ENCODE data around the gene VENTX. TPM values are rescaled to one million over a fixed set of nuclear protein-coding genes. Genes with fewer than 3 reads are reported as not detected.
A peak's percentile ranks its signal among the peaks of the same experiment; 100 is the strongest.

Gene VENTX
- total RNA-seq, 4 donors from 2014 or later, result 0.13 to 0.95 (median 0.82) TPM; not detected in 1

GRCh38 chr10:133272964-133273420 lies 35.3 kb downstream of the VENTX start:
- Histone ChIP-seq H3K27ac (no peak overlapping the region), H3K27me3 (peaks cover 0 to 39% (median 6%) of the 10 kb centered on the region in 4 donors), H3K9me3 (no peaks in the 10 kb centered on the region), H3K4me1 (peaks cover 13 to 43% (median 20%) of the 10 kb centered on the region in 3 donors), H3K4me3 (no peak overlapping the region), H3K36me3 (peaks cover 0 to 6% (median 0%) of the 10 kb centered on the region in 3 donors)
- 90 to 97% methylated on average over 2 to 5 of the region's 25 CpGs for WGBS, 2 donors
- TF ChIP-seq POLR2A (IDR thresholded peaks at IDR 0.05), result no peak
- TF ChIP-seq, protein P1, sequence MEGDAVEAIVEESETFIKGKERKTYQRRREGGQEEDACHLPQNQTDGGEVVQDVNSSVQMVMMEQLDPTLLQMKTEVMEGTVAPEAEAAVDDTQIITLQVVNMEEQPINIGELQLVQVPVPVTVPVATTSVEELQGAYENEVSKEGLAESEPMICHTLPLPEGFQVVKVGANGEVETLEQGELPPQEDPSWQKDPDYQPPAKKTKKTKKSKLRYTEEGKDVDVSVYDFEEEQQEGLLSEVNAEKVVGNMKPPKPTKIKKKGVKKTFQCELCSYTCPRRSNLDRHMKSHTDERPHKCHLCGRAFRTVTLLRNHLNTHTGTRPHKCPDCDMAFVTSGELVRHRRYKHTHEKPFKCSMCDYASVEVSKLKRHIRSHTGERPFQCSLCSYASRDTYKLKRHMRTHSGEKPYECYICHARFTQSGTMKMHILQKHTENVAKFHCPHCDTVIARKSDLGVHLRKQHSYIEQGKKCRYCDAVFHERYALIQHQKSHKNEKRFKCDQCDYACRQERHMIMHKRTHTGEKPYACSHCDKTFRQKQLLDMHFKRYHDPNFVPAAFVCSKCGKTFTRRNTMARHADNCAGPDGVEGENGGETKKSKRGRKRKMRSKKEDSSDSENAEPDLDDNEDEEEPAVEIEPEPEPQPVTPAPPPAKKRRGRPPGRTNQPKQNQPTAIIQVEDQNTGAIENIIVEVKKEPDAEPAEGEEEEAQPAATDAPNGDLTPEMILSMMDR (IDR thresholded peaks at IDR 0.05), result no peak
- intact Hi-C loops (cut with DNase I), result no loop called here
- no peak for DNase-seq

DNA sequence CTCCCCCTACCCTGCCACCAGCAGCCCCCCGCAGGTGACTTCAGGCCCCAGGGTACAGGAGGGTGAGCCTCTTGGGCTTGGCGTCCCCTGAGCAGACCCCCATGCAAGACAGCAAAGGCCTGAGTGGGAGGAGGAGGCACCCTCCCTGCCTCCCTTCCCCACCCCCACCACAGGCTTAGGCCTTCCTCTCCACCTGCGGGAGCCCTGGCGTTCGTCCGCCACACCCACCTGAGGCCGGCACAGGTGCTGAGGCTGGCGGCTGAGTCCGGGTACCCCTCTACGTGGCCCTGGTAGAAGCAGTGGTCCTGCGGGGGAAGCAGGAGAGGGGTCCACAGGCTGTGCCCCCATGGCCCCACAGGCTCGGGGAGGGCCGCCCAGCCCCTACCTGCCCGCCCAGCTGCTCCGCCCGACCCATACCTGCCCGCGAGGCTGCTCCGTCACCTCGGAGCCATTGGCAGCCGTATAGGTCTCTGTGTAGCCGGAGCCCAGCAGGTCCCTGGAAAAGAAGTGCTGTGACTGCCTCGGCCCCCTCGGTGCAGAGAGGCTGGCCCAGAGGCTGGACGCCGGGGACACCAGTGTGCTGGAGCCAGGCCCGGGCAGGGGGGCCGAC lies 36.0 kb downstream of the VENTX start:
- DNase-seq, result no peak
- no CpG with 5 or more reads among the region's 28 CpGs for WGBS, 2 donors
- Histone ChIP-seq H3K9me3 (no peaks in the 10 kb centered on the region), H3K36me3 (peaks cover 0 to 9% (median 0%) of the 10 kb centered on the region in 3 donors), H3K27ac (no peak overlapping the region), H3K4me3 (no peak overlapping the region), H3K4me1 (peaks cover 13 to 50% (median 20%) of the 10 kb centered on the region in 3 donors), H3K27me3 (peaks cover 0 to 39% (median 6%) of the 10 kb centered on the region in 4 donors)
- TF ChIP-seq POLR2A (IDR thresholded peaks at IDR 0.05), result no peak
- TF ChIP-seq, protein P1 (IDR thresholded peaks at IDR 0.05), result no peak
- intact Hi-C loops (cut with DNase I), result no loop called here

DNA sequence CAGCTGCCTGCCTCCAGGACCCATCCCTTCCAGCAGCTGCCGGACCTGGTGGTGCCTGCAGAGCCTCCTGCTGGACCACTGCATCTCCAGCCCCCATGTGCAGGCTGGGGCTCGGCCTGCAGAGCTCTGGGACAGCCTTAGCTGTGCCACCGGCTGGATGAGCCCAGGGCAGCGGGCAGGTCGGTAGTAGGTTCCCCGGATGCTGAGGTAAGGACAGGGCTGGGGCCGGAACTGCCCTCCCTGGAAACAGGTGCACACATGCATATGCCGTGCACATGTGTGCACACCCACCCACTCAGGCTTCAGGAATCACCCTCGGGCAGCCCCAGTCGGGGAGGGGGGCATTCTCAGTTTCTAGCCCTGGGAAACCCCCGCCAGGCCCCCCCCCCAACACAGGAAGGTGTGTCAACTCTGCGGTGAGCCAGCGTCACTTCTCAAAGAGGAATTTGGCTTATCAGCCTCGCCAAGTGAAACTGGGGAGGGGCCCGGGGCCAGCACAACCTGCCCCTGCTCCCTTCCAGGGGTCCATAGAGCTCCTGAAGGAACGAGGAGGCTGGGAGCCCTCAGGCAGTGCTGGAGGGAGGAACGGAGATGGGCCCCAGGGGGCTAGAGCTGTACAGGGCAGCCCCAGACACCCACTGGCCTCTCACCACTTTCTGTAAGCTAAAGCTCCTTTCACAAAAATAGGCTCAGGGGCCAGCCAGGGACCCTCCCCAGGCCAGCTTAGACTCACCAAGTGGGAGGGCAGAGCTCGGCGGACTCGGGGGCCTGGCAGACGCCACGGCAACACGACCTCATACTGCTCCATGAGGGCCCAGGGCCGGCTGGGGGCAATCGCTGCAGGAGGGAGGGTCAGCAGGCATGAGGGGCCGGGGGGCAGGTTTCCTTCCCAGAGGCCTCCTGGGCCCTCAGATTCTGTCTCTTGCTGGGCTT lies 37.4 kb downstream of the VENTX start:
- intact Hi-C loops (cut with DNase I), result no loop called here
- Histone ChIP-seq H3K36me3 (peaks cover 0 to 23% (median 6%) of the 10 kb centered on the region in 3 donors), H3K27me3 (peaks cover 0 to 39% (median 6%) of the 10 kb centered on the region in 4 donors), H3K9me3 (no peaks in the 10 kb centered on the region), H3K4me1 (peaks cover 19 to 61% (median 20%) of the 10 kb centered on the region in 3 donors), H3K27ac (peak overlapping the region in 3 of 4 donors; percentile 28 to 34 (median 33)), H3K4me3 (peak overlapping the region; percentile 2 to 60 (median 28))
- DNase-seq, result no peak
- TF ChIP-seq, protein P1 (IDR thresholded peaks at IDR 0.05), result no peak
- TF ChIP-seq POLR2A (IDR thresholded peaks at IDR 0.05), result no peak
- WGBS, 2 donors, result 18% methylated on average over 5 of the region's 26 CpGs; no CpG with 5 or more reads in 1 of the 2 donors

DNA sequence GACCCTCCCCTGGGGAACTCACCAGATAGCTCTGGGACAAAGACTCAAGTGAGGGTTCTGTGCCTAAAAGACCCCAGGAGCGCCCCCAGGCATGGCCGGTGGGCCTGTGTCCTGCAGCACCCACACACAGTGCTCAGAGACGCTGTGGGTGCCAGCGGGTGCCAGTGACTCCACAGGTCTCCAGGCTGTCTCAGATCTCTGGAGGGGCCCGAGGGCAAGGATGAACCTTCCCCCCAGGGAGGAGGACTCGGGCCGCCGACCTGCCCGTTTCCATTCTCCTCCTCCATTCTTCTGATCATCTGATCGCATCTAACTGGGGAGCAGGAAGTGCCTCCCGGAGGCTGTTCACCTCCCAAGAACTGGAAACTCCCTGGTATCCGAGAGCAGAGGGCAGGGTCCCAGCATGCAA lies 38.0 kb downstream of the VENTX start:
- Histone ChIP-seq H3K27me3 (peaks cover 0 to 39% (median 6%) of the 10 kb centered on the region in 4 donors), H3K4me1 (peaks cover 19 to 61% (median 20%) of the 10 kb centered on the region in 3 donors), H3K4me3 (peak overlapping the region; percentile 15 to 60 (median 34)), H3K27ac (peak overlapping the region in 2 of 4 donors; percentile 43 to 50), H3K36me3 (peaks cover 0 to 24% (median 9%) of the 10 kb centered on the region in 3 donors), H3K9me3 (no peaks in the 10 kb centered on the region)
- no peak for DNase-seq
- no peak for TF ChIP-seq POLR2A (IDR thresholded peaks at IDR 0.05)
- TF ChIP-seq, protein P1 (IDR thresholded peaks at IDR 0.05), result no peak
- intact Hi-C loops (cut with DNase I), result no loop called here
- WGBS, 2 donors, result 0 to 19% methylated on average over 5 to 11 of the region's 12 CpGs
